T-helper 1 cell (primary cell): ENCODE measurements around the gene CBL.
"Not testable (repeated sequence)": the region's sequence is repeated elsewhere in the genome, so short reads cannot be mapped to it uniquely, and the experiment has no call there.

ENCODE experiments used
- DNase-seq, 5 donors: peaks; one replicate each; pipeline ENCODE4 v3.0.0-alpha.2; 2012 to 2020
- total RNA-seq, 4 donors: gene quantifications; one replicate each; lab custom pipeline; 2026; lab: John Stamatoyannopoulos, UW

CBL gene
- 92.6 to 123 (median 117) reads per million in 4 donors for total RNA-seq

DNA sequence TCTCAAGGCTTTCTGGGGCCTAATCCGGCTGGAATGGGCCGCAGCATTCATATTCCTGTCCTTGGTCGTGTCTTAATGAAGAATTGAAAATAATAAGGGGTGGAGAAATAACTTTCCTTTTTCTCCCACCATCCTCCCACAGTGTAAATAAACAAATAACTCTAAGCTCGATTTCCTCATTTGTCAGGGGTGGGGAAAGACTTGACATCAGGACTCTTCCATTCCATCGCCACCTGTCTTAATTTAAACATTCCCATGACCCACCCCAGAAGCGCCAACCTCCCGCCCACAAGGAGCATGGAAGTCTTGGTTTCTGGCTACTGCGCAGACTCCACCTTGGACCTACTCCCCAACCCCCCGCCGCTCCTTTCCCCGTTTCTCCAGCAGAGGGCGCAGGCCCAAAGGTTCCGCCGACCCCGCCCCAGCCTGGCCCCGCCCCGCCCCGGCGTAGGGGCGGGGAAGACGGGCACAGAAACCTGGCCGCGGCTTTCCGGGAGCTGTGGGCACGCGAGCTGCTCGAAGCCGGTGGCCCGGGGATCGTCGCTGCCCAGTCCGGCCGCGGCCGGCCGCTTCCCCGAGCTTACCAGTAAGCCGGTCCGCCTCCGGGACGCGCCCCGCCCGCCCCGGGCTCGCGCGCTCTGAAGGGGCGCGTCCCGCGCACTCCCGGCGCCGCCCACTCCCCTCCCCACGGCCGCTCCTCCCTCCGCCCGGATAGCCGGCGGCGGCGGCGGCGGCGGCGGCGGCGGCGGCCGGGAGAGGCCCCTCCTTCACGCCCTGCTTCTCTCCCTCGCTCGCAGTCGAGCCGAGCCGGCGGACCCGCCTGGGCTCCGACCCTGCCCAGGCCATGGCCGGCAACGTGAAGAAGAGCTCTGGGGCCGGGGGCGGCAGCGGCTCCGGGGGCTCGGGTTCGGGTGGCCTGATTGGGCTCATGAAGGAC lies at the start of gene CBL:
Gene CBL, plus strand, starts transcription at position 766 of the 937 bp plus-strand sequence. Its CDS starts 79 bp downstream, at position 845.
- DNase-seq, result peak; percentile 88 to 98 (median 92)

DNA sequence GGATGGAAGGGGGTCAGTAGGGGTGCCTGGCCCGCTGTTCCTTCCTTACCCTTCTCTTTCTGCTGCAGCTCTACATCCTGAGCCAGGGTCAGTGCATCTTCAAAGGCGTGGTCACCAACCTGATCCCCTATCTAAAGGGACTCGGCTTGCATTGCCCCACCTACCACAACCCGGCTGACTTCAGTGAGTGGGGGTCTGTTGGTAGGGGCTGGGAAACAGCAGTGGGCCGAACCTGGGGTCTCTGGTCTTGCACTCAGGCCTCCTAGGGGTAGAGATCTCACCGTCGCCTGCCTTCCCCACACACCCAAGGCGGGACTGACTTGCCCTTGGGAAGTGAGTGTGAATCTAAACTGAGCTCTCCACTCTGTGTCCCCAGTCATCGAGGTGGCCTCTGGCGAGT lies 49.6 kb upstream of the CBL start:
- DNase-seq, result no peak

DNA sequence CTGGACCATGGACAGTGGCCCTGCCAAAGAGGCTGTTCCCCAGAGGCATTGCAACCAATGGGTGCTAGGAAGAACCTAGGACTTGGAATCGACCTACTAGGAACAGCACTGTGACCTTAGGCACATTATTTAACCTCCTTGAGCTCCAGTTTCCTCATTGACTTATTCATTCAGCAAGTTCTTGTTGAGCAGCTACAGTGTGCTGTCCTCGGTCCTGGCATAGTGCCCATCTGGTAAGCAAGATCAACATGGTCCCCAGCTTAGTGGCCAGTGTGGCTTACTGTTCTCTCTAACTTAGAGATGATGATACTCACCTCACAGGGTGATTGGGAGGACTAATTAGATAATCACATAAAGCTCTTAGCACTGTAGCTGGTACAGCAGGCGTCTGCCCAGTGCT lies 49.1 kb upstream of the CBL start:
- no peak for DNase-seq

DNA sequence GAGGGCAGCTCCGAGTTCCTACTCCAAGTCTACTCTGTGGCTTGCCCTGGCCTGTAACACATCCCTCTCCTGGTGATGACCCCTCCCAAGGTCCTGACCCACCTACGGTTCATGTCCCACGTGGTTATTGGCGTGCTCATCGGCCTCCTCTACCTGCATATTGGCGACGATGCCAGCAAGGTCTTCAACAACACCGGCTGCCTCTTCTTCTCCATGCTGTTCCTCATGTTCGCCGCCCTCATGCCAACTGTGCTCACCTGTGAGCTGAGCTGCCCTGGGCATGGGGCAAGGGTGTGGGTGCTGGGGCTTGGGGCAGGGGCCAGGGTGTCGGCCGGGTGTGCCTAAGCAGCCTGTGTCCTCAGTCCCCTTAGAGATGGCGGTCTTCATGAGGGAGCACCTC lies 47.7 kb upstream of the CBL start:
- no peak for DNase-seq

DNA sequence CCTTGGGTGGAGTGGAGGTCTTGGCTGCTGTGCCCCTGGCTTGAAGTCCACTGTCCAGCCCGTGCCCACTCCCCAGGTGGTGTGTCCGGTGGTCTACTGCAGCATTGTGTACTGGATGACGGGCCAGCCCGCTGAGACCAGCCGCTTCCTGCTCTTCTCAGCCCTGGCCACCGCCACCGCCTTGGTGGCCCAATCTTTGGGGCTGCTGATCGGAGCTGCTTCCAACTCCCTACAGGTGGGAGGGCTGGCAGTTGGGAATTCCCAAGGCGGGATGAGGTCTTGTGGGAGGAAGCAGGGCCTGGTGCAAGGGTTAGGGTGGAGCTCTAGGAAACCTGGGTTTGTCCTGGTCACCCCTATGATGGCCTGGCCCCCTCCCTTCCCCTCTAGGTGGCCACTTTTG lies 46.0 kb upstream of the CBL start:
- DNase-seq, result no peak

DNA sequence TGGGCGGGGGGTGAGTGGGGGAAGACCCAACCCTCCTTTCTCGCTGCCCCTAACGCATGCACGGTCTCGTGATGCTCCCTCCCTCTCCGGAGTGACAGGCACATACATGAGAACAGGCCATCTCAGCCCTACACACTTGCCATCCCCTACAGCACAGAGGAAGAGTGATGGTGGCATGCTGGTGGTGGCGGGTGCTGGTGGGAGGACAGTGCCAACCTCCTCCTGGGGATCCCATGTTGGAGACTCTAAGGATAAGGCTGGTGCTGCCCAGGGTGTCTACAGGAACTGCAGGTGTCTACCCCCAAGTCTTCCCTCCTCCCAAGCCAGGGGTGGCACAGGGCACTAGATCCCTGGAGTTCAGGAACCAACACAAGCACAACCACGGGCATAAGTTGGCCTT lies 44.3 kb upstream of the CBL start:
- no peak for DNase-seq

DNA sequence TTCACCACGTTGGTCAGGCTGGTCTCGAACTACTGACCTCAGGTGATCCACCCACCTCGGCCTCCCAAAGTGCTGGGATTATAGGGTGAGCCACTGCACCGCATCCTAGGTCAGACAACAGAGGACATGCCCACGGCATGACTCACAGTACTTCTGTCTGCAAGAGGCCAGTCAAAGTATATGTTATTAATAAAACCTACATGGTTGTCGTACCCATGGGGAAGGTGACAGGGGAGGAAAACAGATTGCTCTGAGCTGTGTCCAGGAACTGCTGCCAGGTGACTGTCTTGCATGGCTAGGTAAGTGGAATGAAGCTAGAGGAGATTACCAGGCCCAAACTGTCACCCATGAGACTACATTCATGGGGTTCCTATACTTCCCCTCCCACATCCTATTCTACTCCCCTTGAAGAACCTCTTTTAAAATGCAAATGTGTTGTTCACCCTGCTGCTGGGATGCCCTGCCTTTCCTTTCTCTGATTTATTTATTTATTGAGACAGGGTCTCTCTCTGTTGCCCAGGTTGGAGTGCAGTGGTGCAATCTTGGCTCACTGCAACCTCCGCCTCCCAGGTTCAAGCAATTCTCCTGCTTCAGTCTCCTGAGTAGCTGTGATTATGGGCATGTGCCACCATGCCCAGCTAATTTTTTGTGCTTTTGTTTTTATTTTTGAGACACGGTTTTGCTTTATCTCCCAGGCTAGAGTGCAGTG lies 39.6 kb upstream of the CBL start:
- no peak for DNase-seq

DNA sequence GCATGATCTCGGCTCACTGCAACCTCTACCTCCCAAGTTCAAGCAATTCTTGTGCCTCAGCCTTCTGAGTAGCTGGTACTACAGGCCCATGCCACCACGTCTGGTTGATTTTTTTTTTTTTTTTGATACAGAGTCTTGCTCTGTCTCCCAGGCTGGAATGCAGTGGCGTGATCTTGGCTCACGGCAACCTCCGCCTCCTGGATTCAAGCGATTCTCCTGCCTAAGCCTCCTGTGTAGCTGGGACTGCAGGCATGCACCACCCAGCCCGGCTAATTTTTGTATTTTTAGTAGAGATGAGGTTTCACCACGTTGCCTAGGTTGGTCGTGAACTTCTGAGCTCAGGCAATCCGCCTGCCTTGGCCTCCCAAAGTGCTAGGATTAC lies 39.1 kb upstream of the CBL start:
- not testable (repeated sequence) for DNase-seq

DNA sequence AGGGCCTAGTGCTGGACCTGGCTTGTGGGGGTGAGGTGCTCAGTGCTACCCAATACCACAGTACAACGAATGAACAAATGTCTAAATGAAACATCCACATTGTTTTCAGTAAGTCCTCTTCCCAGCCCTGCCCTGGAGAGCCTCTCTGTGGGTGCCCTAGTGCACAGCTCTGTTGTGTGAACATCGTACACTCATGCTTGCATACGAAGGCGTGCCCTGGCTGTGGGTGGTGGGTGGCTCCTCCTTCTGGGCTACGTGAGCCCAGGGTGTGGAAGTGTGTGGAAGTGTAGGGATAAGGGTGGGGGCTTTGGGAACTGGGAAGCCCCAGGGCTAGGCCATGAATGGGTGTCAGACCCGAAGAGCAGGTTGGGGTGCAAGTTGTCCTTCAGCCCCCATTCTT lies 38.2 kb upstream of the CBL start:
- DNase-seq, result no peak

DNA sequence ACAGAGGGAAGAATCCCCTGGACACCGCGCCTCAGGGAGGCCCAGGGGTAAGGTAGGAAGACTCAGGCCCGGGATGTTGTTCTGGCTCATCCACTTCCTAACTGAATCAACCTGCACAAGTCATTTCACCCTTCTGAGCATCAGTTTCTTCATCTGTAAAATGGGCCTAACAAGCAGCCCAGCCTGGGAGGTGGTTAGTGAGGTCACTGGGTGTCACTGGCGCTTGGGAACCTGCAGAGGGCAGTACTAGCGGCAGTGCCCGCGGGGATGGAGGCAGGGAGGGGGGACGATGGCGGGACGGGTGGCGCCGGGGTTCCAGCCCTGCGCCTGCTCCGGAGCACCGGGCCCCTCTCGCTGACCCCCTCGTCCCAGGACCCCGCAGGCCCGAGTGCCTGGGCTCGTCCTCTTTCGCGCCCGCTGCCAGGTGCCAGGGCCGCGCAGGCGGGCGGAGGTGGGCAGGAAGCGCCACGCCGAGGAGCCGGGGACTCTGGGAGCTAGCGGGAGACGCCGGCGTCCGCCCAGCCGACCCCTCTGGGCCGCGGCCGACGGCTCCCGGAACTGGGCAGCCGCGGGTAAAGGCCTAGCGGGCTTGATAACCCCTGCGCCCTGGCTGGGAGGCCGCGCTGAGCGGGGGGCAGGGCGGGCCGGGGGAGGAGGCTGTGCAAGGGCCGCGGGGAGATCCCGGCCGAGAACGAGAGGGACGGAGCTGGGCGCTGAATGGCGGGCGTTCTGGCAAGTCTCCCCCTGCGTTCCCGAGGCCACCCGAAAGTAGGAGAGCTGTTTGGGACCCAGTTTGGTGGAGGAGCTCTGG lies 37.5 kb upstream of the CBL start, which contains the start of gene NLRX1:
Gene NLRX1, plus strand, starts transcription at position 255 of the 811 bp plus-strand sequence. CDS start 2,679 bp downstream, outside the sequence.
- peak; percentile 63 to 88 (median 74) for DNase-seq

DNA sequence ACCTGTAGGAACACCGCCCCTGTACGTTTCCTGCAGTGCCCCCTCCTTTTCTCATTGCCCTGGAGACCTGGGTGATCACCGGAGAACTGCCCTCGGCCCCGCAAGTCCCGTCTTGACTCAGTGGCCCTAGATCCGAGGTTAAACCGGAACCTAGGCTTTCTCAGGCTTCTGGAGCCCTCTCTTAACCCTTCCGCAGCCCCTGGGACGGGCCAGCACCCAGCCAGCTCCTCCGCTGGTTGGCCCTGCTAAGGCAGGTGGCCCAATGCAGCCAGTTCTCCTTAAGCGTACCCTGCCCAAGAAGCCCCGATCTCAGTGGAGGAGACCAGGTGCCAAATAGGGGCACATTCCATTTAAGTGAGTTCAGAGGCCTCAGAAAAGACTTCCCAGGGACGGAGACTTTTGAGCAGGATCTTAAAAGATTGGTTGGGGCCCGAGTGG lies 36.8 kb upstream of the CBL start:
- peak in 1 of 5 donors; percentile 56 for DNase-seq

DNA sequence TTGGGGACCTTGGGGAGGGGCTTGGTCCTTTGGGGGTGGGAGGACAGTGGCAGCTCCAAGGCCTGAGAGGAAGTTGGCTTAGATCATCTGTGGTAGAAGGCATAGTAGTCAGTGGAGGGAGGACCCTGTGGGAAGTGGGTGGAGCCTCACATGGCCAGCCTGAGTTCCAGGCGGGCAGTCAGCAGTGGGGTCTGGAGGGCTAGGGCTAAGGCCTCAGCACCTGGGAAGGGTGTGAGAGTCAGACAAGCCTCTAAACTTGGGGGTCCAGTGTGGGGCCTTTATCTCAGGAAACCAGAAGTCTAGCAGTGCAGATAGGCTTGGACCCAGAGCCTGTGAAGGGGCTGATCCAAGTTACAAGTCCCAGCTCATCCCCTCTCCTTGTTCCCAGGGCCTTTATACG lies 33.6 kb upstream of the CBL start:
- DNase-seq, result no peak

DNA sequence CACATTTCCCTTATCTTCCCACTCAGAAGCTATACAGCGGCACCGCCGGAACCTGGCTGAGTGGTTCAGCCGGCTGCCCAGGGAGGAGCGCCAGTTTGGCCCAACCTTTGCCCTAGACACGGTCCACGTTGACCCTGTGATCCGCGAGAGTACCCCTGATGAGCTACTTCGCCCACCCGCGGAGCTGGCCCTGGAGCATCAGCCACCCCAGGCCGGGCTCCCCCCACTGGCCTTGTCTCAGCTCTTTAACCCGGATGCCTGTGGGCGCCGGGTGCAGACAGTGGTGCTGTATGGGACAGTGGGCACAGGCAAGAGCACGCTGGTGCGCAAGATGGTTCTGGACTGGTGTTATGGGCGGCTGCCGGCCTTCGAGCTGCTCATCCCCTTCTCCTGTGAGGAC lies 32.7 kb upstream of the CBL start:
- DNase-seq, result no peak

DNA sequence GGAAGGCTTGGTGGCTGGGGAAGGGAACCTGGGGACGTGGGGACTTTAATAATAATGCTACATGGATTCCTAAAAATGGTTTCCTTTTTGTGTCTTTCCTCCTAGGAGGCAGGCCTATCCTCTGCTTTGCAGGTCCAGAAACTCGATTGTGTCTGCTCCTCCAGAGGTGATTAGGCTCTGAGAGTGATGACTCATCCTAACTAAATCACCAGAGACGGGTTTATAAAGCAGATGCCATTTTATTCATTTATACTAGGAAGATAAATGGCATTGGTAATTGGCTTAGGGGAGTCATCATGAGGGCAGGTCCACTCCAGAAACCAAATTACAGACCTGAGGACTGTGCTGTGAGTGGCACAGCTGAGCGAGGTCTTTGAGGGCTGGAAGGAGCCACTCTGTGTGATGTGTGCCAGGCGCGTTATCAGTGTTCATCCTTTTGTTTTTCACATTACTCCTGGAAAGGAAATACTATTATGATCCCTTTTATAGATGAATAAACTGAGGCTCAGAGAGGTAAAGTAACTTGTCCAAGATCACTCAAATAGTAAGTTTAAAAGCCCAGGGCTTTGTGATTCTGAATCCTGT lies 30.6 kb upstream of the CBL start:
- no peak for DNase-seq

DNA sequence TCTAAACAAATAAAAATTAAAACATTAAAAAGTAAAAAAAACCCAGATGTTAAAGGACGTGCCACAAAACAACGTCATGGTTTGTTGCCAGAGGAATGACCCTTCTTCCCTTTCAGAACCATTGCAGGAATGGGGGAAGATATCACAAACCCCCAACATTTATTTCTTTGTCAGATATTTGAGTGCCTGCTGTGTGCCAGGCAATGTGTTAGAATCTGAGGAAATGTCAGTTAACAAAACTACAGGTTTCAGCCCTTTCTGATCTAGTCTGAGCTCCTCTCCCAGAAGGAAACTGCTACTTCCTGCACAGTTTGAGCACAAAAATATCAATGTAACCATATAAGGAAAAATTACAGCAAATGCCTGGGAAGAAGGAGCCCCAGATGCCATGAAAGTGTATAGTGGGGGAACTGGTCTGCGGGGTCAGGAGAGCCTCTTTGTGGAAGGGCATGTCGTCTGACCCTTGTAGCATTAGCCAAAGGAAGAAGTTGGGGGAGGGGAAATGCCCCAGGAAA lies 27.9 kb upstream of the CBL start:
- DNase-seq, result peak in 1 of 5 donors; percentile 21

DNA sequence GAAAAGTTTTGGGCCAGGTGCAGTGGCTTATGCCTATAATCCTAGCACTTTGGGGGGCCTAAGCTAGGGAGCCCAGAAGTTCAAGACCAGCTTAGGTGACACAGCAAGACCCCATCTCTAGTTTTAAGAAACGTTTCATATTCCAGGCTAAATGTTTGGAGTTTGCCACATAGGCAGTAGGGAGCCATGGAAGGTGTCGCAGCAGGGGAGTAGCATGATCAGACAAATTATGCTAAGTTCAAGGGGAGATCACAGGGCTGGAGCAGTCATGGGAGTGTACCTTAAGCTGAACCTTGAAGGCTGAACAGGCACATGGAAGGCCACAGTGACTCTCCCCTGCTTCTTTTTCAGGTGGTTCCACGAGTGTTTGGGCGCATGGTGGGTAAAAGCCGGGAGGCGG lies 26.8 kb upstream of the CBL start:
- DNase-seq, result no peak

DNA sequence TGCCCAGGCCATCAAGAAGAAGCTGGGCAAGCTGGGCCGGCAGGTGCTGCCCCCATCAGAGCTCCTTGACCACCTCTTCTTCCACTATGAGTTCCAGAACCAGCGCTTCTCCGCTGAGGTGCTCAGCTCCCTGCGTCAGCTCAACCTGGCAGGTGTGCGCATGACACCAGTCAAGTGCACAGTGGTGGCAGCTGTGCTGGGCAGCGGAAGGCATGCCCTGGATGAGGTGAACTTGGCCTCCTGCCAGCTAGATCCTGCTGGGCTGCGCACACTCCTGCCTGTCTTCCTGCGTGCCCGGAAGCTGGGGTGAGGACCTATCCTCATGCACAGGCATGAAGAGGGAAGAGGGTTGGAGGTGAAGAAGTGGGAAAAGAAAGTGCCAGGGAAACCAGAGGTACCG lies 26.2 kb upstream of the CBL start:
- no peak for DNase-seq

DNA sequence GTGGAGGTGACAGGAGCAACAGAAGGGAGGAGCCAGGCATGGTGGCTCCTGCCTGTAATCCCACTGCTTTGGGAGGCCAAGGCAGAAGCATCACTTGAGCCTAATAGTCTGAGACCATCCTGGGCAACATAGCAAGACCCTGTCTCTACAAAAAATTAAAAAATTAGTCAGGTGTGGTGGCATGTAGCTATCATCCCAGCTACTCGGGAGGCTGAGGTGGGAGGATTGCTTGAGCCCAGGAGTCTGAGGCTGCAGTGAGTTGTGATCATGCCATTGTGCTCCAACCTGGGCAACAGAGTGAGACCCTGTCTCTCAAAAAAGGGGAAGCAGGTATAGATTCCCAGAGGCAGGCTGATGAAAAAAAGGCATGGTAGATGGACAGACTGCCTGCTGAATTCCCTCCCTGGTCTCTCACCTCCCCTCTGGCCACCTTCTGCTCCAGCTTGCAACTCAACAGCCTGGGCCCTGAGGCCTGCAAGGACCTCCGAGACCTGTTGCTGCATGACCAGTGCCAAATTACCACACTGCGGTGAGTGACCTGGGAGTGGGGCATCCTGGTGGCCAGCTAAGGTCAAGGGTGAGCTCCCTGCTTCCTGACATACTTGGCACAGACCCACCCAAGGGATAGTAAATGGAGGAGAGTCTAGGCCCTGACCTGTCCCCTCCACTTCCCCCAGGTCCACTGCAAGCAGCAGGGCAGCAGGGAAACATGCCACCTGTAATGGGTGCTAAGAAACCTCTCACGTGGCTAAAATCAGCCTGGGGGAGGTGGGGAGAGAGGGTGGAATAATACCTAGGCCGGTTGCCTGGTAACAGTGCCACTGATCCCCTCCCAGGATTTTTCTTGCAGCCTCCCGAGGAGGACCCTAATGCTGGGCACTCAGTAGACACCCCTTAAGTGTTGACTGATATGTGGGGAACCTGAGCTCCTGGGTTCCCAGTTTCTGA lies 25.1 kb upstream of the CBL start:
- DNase-seq, result no peak

DNA sequence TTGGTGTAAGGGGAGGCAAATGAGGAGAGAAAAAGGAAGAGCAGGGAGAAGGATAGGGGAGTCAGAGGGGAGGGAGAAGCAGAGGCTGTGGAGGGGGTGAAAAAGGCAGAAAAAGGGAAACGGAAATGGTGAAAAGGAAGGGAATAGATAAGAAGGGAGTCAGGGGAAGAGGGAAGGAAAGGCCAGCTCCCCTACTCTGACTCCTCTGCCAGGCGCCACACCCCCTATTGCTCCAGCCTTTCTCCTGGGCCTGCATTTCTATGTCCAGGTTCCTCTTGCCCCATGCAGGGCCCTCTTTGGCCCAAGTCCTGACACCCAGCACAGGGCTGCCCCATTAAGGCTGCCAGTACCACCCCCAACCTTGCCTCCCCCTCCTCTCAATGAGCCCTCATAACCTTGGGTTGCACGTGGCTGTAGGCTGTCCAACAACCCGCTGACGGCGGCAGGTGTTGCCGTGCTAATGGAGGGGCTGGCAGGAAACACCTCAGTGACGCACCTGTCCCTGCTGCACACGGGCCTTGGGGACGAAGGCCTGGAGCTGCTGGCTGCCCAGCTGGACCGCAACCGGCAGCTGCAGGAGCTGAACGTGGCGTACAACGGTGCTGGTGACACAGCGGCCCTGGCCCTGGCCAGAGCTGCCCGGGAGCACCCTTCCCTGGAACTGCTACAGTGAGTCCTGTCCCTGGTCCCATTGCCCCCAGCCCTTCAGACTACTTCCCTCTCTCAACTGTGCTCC lies 24.3 kb upstream of the CBL start:
- DNase-seq, result no peak

DNA sequence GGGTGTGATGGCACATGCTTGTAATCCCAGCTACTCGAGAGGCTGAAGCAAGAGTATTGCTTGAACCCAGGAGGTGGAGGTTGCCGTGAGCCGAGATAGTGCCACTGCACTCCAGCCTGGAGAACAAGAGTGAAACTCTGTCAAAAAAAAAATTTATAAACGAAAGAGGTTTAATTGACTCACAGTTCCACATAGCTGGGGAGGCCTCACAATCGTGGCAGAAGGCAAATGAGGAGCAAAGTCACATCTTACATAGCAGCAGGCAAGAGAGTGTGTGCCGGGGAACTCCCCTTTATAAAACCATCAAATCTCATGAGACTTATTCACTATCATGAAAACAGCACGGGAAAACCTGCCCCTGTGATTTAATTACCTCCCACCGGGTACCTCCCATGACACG lies 21.7 kb upstream of the CBL start:
- not testable (repeated sequence) for DNase-seq
